HT-29 (cell line): ENCODE measurements around the gene CXCL12. TPM values are rescaled to one million over a fixed set of nuclear protein-coding genes. Genes with fewer than 3 reads are reported as not detected.

Experiments used
- DNase-seq: peaks from one replicate; pipeline ENCODE4 v3.0.0-alpha.2; 2015; ENCODE audit warnings: low spot score
- total RNA-seq: library from RNA; depleted of rRNA; stranded (reverse); fragments of >200 nt; shearing (Covaris generic); gene quantifications from 2 replicates; pipeline ENCODE4 v1.2.3, GENCODE V29; 2014

Gene CXCL12
- total RNA-seq, 1 experiment from 2014 or later = not detected

DNA sequence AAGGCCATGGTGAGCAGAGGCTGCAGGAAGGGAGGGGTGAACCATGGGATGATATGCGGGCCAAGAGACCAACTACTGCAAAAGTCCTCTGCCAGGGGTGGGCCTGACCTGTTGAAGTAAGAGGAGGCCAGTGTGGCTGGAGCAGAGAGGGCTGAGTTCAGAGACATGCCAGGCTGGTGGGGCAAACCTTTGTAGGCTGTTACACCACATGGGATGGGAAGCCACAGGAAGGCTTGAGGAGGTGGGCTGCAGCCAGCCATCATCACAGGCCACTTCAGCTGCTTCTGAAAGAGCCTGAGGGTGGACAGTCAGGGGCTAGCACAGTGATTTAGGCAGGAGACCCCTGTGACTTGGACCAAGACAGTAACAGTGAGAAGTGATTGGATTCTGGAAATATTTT, 20.3 kb downstream of the CXCL12 start:
- DNase-seq = no peak

DNA sequence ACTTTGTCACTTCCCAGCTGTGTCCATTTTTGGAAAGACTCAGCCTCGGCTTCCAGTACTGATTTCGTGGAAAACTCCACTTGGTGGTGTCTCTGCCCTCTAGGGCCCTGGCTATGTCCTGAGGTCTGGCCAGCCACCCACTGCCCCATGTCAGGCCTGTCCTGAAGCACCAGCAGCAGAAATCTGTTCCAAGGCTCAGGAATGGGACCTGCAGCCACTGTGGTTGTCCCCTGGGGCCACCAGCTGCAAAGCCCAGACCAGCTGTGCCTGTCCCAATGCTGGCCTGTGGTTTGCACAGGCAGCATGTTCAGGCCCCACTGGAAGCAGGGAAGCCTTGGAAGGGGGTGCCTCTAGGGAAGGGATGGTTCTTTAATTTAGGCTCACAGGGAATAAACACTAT, 21.2 kb downstream of the CXCL12 start:
- no peak for DNase-seq

DNA sequence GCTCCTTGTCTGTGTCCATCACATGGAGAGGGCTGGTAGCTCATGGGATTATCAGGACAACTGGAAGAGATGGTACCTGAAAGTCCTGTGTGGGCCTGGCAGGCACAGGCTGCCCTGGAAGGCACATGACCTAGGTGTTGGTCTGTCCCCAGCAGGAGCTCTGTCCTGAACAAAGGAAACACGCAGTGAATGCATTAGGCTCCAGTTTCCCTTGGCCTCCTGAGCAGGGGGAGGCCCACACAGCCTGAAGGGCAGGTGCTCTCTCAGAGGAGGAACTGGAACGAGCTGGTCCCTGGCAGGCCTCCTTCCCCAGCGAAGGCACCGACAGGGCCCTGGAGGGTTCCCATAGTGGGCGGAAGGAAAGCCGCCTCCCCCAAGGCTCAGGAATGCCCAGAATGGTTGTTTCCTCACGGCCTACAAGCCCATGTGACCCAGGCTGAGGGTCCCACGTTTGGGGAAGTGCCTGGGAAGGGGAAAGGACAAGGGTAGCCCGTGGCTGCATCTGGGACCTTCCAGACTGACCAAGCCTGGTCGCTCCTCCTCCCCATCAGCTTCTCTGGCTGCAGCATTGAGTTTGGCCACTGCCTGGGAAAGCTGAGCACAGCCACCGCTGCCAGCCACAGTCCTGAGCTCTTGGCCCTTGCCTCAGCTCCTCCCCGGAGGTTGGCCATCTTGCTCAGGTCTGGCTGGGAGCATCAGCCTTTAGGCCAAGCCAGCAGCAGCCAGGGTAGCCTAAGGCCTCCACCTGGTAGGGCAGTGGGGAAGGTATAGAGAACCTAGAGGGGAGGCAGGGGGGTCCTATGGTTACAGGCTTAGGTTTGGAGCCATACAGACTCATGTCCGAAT, 21.8 kb downstream of the CXCL12 start:
- no peak for DNase-seq

DNA sequence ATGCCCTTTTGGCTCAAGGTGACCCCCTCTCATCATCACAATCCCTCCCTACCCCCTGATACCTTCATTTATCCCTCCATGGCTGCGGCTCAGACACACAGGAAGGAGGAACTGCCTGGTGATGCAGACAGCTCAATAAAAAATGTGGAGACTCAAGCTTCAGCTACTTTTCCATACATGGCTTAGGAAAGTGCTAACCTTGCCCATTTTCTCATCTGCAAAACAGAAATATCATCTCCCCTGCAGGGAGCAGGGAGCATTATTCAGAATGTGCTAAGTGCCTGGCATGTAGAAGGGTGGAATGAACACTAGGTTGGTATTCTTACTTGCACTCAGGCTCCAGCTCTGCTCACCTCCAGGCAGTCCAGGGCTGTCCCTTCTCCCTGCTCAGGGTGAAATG, 23.8 kb downstream of the CXCL12 start:
- no peak for DNase-seq

DNA sequence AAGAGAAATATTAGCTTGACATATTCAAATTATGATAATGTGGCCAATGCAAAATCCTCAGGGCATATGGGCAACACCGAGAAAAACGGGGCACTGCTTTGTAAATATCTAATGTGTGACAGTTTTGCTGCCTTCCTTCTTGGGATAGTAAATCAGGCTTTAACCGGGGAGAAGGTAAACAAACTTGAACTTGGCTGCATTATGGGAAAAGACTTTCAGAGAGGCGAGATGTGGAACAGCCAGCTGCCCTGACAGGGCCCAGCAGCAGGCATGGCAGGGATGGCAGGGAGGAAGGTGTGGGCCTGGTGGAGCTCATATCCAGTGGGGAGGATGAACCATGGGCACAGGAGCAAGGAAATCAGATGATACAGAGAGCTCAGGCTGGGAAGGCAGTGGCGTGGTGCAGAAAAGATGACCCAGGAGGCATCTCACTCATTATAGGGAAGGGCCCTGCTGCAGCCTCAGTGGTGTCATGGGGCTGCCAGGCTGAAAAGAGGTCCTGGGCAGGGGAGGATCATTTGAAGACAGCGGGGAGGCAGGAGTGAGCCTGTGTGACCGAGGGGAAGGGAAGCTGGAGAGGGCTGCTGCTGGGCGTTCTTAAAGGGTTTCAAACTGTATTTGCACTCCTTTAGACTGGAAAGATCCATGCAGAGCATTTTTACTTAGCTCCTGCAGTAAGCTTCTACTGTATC, 26.7 kb downstream of the CXCL12 start:
- no peak for DNase-seq

DNA sequence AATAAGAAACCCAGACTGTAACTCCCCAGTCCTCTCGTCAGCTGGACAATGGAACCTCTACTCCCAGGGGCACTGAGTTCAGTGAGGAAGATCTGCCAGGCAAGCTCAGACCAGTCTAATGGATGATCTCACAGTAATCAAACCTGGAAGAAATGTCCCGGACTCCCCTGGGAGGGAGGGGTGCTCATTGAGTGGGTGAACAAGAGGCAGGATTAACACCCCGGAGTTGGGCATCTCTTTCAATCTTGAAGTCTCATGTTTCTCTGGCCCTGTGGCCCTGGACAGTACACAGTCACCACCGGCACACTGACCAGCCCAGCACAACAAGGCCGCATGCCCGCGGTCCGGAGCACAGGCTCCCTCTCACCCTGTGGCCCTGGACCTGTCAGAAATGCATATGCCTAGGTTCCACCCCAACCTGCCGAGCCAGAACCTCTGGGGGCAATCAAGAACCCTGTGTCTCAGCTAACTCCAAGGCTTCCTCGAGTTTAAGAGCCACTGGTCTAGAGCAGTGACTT, 27.8 kb downstream of the CXCL12 start:
- no peak for DNase-seq

DNA sequence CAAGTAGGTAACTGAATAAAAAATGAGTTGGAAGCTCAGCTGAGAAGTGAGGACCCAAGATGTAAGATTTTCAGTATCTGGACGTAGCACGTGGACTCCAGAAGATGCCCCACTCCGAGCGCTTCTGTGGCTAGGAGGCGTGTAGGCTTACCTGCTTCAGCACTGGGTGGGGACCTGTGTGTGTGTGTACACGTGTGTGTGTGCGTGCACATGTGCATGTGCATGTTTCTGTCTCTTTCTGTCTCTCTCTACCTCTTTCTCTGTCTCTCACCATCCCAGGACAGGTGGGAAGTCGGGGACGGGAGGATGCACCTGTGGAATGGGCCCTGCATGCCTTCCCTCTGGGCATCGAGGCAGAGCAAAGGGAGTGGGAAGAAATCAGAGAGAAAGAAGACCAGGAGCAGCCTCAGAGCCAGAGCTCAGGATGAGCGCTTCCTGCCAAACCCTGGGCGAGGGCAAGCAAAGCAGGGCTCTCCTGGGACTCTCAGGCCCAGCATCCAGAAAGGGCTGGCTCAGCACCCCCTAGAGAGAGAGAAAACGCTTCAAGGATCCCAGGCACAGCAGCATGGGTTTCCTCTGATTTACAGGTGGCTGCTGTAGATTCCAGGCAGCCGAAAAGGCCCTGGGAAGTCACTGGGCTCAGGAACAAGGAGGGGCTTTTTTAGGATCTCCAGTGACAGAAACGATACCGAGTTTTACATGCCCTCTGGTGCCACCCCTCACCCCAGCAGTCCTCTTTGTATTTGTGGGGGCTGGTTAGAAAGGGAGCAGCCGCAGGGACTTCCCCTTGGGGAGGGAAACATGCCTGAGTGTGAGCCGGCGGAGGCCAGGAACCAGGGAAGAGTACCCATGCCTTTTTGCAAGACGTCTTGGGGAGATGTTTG, 28.5 kb downstream of the CXCL12 start:
- DNase-seq = no peak

DNA sequence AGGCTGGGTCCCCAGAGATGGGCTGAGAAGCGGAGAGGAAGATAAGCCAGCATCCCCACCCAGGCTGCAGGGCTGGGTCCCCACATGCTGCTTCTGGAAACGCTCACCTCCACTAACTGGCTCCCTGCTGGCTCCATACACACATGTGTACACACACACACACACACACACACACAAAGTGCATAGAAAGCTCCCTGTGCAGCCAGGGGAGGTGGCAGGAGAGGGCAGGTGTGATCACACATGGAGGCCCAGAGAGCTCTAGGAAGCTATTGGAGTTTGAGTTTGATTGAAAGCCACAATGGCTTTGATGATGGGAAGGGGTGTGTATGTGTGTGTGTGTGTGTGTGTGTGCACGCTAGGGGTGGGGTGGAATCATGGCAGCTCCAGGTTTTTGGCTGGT, 29.3 kb downstream of the CXCL12 start:
- no peak for DNase-seq

DNA sequence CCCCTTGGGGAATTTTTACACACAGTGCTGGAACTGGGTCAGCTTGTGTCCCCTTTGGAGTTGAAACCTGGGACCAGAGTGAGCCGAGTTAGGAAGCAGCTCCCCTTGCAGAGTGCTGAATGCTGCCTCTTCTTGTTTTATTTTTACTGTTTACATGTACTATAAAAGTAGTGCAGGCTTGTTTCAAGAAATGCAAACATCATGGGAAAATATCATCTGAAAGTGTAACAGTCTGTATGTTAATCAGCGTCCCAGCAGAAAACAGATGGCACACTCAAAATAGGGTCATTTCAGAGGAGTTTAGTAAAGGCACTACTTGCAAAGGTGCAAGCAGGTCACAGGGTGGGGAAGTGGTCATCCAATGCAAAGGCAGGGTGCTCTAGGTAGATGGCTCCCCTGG, 30.1 kb downstream of the CXCL12 start:
- DNase-seq = no peak

DNA sequence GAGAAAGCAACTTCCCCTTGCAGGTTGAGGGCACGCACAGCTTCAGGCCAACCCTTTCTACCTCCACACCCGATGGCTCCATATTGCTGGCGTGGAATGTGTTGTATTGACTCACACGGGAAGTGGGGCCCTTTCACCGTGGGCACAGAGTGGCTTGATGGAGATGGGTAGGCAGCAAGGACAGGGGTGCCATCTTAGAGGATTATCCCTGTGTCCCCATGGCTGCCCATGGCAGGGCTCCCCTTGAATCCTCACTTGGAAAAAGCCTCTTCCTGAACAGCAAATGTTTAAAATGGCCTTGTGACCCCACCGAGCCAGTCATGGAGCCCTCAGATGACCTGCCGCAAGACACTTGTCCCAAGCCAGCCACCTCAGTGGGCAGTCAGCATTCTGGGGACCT, 31.2 kb downstream of the CXCL12 start:
- DNase-seq = no peak

DNA sequence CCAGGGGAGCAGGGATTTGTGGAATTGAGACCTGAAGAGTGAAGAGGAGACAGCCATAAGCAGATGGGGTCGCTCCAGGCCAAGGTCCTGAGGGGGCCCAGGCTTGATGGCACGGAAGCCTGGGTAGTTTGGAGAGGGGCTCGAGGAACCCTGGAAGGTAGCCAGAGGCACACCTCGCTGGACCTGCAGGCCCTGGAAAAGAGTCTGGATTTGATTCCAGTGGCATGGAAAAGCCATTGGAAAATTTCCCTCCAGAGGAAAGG, 31.8 kb downstream of the CXCL12 start:
- DNase-seq = no peak

DNA sequence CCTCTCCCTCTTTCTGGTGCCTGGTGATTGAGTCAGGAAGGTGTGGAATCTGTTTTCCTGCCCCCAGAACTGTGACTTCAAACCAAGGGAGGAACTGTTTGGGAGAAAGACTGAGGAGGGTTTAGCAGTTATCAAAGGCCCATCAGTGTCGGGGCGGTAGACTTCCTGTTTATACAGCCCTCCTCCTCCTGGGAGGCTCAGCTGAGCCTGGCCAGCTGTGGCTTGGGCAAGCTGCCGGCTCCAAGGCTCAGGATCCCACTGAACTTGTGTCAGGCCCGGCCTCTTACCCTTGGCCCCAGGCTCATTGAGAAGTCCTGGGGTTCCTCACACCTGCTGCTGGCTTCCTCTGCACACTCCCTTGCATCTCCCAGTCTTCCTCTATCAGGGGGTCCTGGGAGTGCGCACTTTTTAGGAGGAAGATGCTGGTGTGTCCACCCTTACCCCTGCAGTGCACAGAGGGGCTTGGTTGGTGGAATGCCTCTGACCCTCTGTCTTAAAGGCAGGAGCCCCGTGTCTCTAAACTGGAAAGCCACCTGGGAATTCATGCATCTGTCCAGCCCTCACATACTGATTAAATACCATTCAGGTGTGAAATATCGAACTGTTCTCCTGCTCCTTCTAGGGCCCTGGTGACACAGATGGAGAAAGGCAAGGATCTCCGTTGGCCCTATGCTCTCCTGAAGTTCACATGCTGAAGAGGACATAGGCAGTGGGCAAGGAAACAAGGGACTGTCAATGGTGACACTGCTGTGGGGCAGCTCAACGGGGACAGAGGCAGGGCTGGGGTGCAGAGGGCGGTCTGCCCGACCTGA, 32.4 kb downstream of the CXCL12 start:
- DNase-seq = no peak

DNA sequence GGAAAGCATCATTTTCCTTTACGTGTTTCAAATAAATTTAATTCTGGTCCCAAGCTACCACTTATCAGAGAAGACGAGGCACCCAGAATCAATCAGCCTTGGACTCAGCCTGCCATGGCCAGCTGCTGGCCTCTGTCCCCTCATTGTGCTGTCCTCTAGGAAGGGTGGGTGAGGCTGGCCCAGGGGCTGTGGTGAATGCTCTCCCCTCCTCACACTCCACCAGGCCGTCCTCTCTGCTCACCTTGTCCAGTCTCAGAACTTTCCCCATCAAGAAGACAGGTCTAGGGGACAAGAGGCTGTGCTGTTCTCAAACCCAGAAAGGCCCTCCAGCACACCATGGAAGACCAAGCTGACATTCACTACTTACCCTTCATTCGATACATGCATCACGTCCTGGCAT, 36.4 kb downstream of the CXCL12 start:
- no peak for DNase-seq

DNA sequence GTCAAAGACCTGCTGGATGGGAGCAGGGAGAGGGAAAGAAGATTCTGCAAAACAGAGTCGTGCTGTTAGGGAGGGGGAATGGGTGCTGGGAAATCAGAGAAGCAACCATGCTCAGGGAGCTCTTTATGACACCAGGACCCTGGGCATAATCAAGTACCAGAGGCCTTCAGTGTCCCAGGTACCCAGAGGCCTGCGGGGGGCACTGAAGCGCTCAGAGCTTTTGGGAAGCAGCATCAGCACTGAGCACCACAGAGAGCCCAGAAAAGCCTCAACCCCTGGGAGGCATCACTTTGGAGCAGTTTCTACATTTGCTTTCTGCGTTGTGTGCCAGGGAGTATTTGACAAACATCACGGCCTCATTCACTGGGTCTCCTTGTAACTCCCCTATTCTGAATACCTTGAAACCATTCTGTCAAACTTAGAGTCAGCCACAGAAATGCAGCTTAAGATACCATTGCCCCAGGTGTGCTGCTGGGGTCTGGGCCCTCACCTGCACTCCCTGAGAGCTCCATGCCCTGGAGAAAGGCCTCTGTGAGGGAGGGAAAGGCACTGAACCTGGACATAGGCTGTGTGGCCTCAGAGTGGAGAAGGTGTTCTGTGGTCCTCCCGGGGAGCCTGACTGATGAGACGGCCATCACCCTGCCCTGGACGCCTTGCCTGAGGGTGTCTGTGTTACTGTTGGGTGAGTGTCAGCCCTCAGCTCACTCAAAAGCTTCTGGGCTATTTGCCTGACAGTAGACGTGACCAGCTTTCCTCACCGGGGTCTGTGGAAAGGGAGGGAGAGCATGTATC, 37.1 kb downstream of the CXCL12 start:
- DNase-seq = no peak

DNA sequence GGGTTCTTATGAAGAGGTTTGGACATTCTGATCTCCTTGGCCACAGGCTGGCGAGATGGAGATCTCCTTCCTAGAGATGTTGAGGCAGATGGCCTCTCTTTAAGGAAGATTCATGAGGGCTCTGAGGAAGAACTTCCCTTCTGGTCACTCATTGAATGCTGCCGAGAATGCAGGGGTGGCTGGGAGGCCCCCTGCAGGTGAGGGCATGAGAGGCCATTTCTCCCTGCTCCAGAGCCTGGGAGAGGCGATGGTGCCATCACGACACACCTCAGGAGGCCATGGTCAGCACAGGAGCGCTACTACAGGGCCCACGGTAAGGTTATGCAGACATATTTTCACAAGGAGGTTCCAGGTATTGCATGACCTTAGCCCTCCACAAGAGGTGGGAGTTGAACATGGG, 40.2 kb downstream of the CXCL12 start:
- no peak for DNase-seq

DNA sequence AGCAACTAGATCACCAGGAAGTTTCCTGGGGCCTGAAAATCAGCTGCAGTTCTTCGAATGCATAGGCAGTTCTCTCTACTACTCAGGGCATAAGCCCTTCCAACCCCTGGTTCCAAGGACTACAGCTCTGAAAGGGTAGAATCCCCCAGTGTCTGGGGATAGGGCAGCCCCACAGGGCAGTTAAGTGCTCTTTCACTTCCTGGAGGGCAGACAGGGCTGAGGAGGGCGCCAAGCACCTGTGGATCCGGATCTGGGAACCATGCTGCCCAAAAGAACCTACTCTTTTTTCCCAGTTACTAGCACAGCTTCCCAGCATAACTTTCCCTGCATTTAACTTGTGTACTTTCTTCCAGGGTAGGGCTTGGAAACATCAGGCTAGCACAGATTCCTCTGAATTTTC, 41.1 kb downstream of the CXCL12 start:
- no peak for DNase-seq

DNA sequence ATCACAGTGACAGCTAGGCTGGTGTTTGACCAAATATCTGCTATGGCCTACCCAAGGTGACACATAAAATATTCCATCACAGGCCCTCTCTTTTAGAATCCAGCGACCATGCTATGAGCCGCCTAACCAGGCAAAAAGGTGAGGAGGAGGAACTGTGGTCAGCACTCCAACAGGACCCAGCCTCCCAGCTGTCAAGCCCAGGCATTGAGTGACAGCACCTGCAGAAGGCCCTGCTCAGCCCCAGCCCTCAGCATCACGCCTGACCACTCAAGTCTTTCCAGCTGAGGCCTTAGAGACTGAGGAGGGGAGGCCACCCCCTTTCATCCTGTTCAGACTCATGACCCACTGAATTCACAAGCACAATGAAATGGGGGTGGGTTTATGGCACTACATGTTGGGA, 43.0 kb downstream of the CXCL12 start:
- DNase-seq = no peak

DNA sequence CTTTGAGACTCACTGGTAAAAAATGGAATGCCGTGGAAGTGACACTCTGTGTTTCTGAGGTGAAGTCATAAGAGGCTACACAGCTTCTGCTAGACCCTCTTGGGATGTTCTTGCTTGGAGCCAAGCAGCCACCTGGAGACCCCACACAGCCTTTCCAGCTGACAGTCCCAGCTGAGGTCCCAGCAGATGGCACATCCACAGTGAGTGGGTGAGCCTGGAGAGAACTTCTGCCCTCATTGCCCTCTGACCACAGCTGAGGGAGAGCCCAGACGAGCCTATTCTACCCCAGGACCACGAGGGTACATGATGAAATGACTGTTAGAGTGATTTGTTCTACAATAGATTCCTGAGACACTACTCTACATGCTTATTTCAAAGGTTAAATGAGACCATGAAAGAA, 44.3 kb downstream of the CXCL12 start:
- no peak for DNase-seq

DNA sequence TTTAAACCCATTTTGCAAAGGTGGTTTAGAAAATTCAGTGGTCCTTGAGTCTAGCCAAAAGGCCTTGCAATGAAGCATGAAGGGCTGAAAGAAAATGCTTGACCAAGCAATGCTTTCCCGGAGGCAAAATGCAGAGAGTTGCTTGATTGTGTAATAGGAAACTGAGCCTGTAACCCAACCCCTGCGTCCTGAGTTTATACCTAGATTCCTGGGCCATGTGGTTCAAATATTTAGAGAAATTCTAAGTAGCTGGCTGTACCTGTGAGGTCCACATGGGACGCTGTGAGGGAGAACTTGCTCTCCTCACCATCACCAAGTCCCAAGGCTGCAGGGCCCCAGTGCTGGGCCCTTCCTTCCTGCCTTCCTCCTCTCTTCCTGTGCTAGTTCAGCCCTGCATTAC, 45.7 kb downstream of the CXCL12 start:
- DNase-seq = no peak

DNA sequence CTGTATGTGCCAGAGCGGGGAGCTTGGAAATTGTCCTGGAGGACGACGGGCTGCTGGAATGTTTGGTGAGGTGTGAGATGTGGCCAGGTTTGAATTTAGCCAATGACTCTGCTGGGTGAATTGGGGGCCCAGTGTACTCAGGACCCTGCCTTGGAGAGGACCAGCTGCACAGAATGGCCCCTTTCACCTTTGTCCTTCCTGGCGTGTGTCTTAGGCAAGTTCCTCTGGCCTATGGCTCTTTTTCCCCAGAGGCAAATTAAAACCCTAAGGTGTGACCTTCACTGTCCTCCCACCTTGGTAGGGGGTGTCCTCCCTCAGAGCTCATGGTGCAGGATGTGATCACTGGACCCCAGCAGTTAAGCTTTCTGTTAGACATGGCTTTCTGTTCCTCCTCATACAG, 47.8 kb downstream of the CXCL12 start:
- DNase-seq = no peak
